Activated naive CD8-positive, alpha-beta T cell treated with anti-CD3 and anti-CD28 coated beads, Interleukin-2, amount 10 ng/mL, durations not matched to agents 7 days and 5 days (primary cell): ENCODE data around the gene ATP9B. TPM values are rescaled to one million over a fixed set of nuclear protein-coding genes. Genes with fewer than 3 reads are reported as not detected.

Source experiments
- ATAC-seq: fragments of 150-1000 bp; cut with Tn5 transposase; one replicate; pipeline ENCODE4 v1.10.0; 2021; ENCODE audit warnings: low read depth, moderate library complexity
- POLR2A ChIA-PET: fragments of 350-600 bp; sonication (Branson Sonifier 250); formaldehyde crosslinking; loops from one replicate; lab custom pipeline; 2021; ENCODE audit warnings: antibody characterized with exemption; lab: Charles Lee
- DNase-seq: peaks from one replicate; pipeline ENCODE4 v3.0.0; 2021
- H3K27ac Mint-ChIP-seq: one replicate; pipeline ENCODE4 v1.8.0; 2022; ENCODE audit warnings: mild to moderate bottlenecking, mixed read lengths
- H3K27me3 Mint-ChIP-seq: one replicate; pipeline ENCODE4 v1.8.0; 2022; ENCODE audit warnings: mild to moderate bottlenecking, moderate library complexity, mixed read lengths
- H3K36me3 Mint-ChIP-seq: one replicate; pipeline ENCODE4 v1.8.0; 2021; ENCODE audit warnings: mild to moderate bottlenecking, mixed read lengths
- H3K4me1 Mint-ChIP-seq: one replicate; pipeline ENCODE4 v1.8.0; 2021; ENCODE audit warnings: mixed read lengths
- H3K4me3 Mint-ChIP-seq: one replicate; pipeline ENCODE4 v1.8.0; 2022; ENCODE audit warnings: mild to moderate bottlenecking, moderate library complexity, mixed read lengths
- H3K9me3 Mint-ChIP-seq: one replicate; pipeline ENCODE4 v1.8.0; 2021; ENCODE audit warnings: mixed read lengths
- total RNA-seq, 2 experiments: library from RNA; stranded (reverse); gene quantifications; one replicate each; pipeline ENCODE4 v1.2.3, GENCODE V29; 2021

ATP9B gene
- total RNA-seq, 2 experiments from 2014 or later, result 34.2 to 39.0 TPM

- Mint-ChIP-seq H3K27me3 (no peaks in the 10 kb centered on the region), H3K9me3 (no peaks in the 10 kb centered on the region), H3K4me3 (peak overlapping the region; percentile 94), H3K36me3 (peaks cover 8% of the 10 kb centered on the region), H3K27ac (peak overlapping the region; percentile 97), H3K4me1 (peaks cover 33% of the 10 kb centered on the region)
- POLR2A ChIA-PET, result interaction anchor here (1.3 to 1.5 kb wide), 2 partner anchors 119 to 123 kb away, joined by 3 to 6 read pairs; no protein-coding TSS in a partner anchor
- ATAC-seq (peak; percentile 11), DNase-seq (peak; percentile 57)
These were observed 331.6 kb downstream of the ATP9B start for GRCh38 chr18:79400591-79401381.

GRCh38 chr18:79401494-79402208, 332.5 kb downstream of the ATP9B start:
- peak overlapping the region; percentile 97 for H3K27ac Mint-ChIP-seq
- H3K4me1 Mint-ChIP-seq, result peaks cover 40% of the 10 kb centered on the region
- POLR2A ChIA-PET, result interaction anchor here (1.3 to 1.5 kb wide), 2 partner anchors 118 to 122 kb away, joined by 3 to 6 read pairs; no protein-coding TSS in a partner anchor
- no peaks in the 10 kb centered on the region for H3K9me3 Mint-ChIP-seq
- ATAC-seq (no peak), DNase-seq (peak; percentile 36)
- H3K27me3 Mint-ChIP-seq, result no peaks in the 10 kb centered on the region
- peaks cover 15% of the 10 kb centered on the region for H3K36me3 Mint-ChIP-seq
- H3K4me3 Mint-ChIP-seq, result peak overlapping the region; percentile 94

DNA sequence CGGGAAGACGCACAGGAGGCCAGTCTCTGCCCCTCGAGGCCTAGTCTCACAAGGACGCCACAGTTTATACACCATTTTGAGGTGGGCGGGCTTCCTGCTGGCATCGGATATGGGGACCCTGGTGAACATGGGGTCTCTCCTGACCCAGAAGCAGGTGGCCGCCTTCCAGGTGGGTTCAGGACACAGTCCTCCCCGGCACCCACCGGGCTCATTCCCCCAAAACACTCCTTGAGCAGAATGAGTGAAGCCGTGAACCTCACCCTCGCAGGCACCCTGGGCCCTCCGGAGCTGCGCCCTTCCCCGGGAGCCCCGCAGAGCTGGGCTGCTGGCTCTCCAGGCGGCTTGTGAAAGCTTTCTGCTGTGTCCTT, 333.0 kb downstream of the ATP9B start:
- peaks cover 40% of the 10 kb centered on the region for H3K4me1 Mint-ChIP-seq
- H3K27ac Mint-ChIP-seq, result peak overlapping the region; percentile 96
- POLR2A ChIA-PET, result no interaction called here
- no peaks in the 10 kb centered on the region for H3K9me3 Mint-ChIP-seq
- peak overlapping the region; percentile 80 for H3K4me3 Mint-ChIP-seq
- H3K36me3 Mint-ChIP-seq, result peaks cover 15% of the 10 kb centered on the region
- ATAC-seq, result no peak
- no peaks in the 10 kb centered on the region for H3K27me3 Mint-ChIP-seq
- DNase-seq, result peak; percentile 37

DNA sequence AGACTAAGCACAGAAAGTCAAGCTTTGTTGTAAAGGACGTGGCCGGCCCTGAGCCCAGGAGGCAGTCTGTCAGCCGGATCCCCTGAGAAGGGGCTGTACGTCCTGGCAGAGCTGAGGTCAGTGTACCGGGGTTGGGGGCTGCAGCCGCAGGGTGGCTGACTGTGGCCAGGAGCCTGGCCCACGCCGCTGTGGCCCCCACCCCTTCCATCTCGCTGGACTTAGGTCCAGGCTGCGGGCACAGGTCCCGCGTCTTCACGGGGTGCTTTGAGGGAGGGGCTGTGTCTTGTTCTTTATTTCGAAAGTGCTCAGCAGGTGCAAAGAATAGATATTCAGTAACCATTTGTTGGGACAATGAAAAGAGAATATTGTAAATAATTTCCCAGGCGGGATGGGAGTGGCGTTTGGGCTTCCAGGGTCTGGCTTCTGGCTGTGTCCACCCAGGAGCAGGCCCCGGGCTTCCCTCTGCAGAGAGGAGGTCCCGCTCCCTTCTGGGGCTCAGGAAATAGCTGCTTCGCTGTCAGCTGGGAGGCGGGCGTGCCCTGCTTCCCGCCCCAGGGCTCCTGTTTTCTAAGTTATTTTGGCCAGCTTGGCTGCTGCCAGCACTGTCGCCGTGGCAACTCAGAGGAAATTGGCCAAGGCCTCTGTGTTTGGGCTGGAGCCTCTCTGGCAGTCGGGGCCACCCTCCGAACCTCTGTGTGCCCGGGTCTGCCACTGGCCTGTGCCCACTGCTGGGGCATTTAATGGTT, 334.0 kb downstream of the ATP9B start:
- POLR2A ChIA-PET, result interaction anchor here (1.3 kb wide), 1 partner anchor 120 kb away, joined by 3 read pairs; no protein-coding TSS in a partner anchor
- Mint-ChIP-seq H3K4me1 (peaks cover 41% of the 10 kb centered on the region), H3K27me3 (no peaks in the 10 kb centered on the region), H3K36me3 (peaks cover 16% of the 10 kb centered on the region), H3K4me3 (peak overlapping the region; percentile 80), H3K27ac (peak overlapping the region; percentile 96), H3K9me3 (no peaks in the 10 kb centered on the region)
- DNase-seq (peak; percentile 40), ATAC-seq (no peak)

DNA sequence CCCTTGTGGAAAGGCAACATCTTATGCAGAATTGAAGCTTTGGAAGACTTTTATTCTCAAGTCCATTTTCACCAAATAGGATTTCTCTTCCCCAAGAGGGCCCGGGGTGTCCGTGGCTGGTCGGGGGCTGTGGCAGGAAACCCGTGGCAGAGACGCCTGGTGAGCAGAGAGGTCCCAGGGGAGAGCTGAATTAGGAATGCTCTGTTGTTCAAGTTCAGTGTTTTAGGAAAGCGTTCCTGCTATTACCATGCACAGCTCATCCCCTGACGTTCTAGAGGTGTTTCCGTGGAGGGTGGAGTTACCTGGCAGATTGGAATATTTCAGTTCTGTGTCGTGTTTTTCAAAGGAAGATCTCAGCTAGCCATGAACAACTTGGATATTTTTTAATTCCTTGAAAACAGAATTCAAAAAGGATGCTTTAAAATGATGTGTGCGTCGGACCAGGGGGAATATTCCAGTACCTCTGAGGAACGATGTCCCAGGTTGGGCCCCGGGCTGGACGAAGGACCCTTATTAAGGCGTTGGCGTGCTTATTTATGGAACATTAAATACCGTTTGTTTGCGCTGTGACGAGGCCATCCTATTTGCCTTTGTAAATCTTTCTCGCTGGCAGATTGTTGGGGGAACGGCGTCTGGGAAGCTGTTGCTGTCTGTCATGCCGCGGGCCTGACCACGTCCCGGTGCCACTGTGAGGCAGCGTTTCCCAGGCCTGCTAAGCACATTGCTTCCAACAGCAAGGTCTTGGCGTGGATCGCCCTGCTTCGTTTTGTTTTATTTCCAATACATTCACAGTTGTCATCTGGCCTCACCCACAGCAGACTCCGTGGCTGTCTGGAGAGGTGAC, 334.8 kb downstream of the ATP9B start:
- H3K27ac Mint-ChIP-seq, result peak overlapping the region; percentile 96
- POLR2A ChIA-PET, result interaction anchor here (1.3 kb wide), 1 partner anchor 119 kb away, joined by 3 read pairs; no protein-coding TSS in a partner anchor
- H3K36me3 Mint-ChIP-seq, result peaks cover 16% of the 10 kb centered on the region
- H3K27me3 Mint-ChIP-seq, result no peaks in the 10 kb centered on the region
- H3K4me1 Mint-ChIP-seq, result peaks cover 36% of the 10 kb centered on the region
- no peaks in the 10 kb centered on the region for H3K9me3 Mint-ChIP-seq
- DNase-seq (no peak), ATAC-seq (no peak)
- H3K4me3 Mint-ChIP-seq, result peak overlapping the region; percentile 80

- DNase-seq, result no peak
- peaks cover 16% of the 10 kb centered on the region for H3K36me3 Mint-ChIP-seq
- peak overlapping the region; percentile 80 for H3K4me3 Mint-ChIP-seq
- POLR2A ChIA-PET, result interaction anchor here (1.3 kb wide), 1 partner anchor 119 kb away, joined by 10 read pairs; no protein-coding TSS in a partner anchor
- no peaks in the 10 kb centered on the region for H3K27me3 Mint-ChIP-seq
- ATAC-seq, result no peak
- H3K4me1 Mint-ChIP-seq, result peaks cover 35% of the 10 kb centered on the region
- peak overlapping the region; percentile 96 for H3K27ac Mint-ChIP-seq
- H3K9me3 Mint-ChIP-seq, result no peaks in the 10 kb centered on the region
These were observed 335.3 kb downstream of the ATP9B start for GRCh38 chr18:79404567-79404910.

DNA sequence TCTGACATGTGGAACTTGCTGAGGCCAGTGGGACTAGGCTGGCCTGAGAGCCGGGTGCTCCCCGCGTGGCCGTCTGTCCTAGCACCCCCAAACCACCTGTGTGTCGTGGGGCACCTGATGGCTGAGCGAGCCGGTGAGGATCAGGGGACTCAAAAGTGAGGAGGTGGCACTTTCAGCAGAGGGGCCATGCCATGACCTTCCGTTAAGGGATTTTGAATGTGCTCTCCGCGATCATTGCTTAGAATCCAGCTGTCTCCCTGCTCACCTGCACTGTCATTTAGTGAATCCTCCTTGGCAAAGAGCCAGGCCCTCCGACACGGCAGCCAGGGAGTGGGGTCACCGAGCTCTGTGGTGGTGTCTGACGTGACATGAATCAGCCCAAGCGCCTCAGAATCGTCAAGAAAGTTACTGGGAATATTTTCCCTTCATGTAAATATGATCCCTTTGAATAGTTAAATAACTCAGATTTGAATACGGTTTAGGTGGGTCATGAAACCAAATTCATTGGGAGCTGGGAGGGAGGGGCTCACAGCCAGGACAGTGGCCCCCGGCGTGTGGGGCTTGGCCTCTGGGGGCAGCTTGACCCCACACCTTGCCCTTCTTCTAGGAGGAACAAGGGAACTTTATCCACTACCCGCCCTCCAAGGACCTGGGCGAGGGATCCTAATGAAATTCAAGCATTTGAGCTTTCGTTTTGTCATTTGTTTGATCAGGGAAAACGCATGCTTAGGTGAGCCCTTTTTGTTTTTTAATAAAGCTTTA, 336.0 kb downstream of the ATP9B start:
- Mint-ChIP-seq H3K27me3 (no peaks in the 10 kb centered on the region), H3K4me1 (peaks cover 35% of the 10 kb centered on the region), H3K27ac (peak overlapping the region; percentile 96), H3K36me3 (peaks cover 16% of the 10 kb centered on the region), H3K9me3 (no peaks in the 10 kb centered on the region), H3K4me3 (peak overlapping the region; percentile 73)
- DNase-seq (no peak), ATAC-seq (no peak)
- POLR2A ChIA-PET, result interaction anchor here (0.9 to 1.5 kb wide), 7 partner anchors 9 to 539 kb away, joined by 3 to 10 read pairs (median 4); partner anchors contain the start of gene NFATC1

DNA sequence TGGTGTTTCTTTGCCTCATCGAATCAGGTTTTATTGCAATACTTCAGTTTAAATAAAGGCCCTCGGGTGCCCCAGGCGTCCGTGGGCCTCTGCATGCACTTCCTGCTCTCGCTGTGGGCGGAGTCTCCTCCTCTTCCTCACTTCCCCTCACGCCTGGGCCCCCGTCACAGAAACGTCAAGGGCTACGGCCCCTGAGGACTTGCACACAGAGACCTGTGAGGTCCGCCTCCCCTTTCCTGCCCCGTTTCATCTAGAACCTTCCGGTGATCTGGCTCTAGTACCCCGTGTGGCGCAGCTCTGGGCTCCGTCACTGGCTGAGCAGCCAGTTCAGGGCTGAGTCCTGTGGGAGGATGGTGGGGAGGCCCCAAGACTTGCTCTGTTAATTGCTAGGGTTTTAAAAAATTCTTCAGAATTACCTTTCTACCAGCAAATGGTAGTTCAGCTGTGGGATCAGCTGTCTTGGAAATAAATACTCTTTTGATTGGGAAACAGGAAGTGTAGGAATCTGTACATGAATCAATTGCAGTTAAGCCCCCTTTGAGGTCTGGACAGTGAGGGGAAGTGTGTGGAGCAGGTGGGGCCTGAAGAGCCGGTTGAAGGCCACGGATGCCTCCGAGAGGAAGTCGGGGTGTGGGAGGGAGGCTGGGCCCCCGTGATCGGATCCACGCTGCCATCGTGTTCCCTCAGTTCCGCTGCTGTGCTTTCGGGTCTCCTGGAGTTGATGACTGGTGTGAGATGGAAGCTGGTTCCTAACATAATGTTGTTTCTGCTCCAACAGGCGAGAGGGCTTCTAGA, 336.8 kb downstream of the ATP9B start:
- Mint-ChIP-seq H3K4me1 (peaks cover 34% of the 10 kb centered on the region), H3K4me3 (peak overlapping the region; percentile 73), H3K9me3 (no peaks in the 10 kb centered on the region), H3K36me3 (peaks cover 15% of the 10 kb centered on the region), H3K27me3 (no peaks in the 10 kb centered on the region), H3K27ac (peak overlapping the region; percentile 96)
- ATAC-seq (peak; percentile 95), DNase-seq (peak; percentile 84)
- POLR2A ChIA-PET, result interaction anchor here (0.9 to 1.5 kb wide), 7 partner anchors 9 to 538 kb away, joined by 3 to 10 read pairs (median 4); partner anchors contain the start of gene NFATC1

DNA sequence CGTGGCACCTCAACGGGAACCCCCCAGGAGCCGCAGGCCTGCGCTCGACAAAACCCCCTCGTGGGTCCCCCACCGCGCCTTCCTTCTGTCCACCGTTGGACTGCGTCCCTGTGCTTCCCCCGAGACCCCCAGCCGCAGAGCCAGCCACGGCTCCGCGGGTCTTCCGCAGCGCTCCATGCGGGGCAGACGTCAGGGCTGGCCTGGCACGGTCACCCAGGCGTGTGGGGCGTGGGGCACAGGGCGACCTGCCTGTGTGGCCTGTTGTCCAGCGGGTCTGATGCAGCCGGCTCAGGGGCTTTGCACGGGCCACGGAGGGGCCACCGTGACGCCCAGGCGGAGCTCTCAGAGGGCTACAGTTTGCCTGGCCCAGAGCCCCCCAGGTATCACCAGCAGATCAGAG, 337.5 kb downstream of the ATP9B start:
- H3K4me1 Mint-ChIP-seq, result peaks cover 32% of the 10 kb centered on the region

GRCh38 chr18:79409313-79409712, 340.1 kb downstream of the ATP9B start:
- ATAC-seq, result no peak
- peaks cover 18% of the 10 kb centered on the region for H3K36me3 Mint-ChIP-seq

More for the DNA sequence above, 337.5 kb downstream of the ATP9B start:
- DNase-seq, result no peak
- H3K27me3 Mint-ChIP-seq, result no peaks in the 10 kb centered on the region
- H3K36me3 Mint-ChIP-seq, result peaks cover 14% of the 10 kb centered on the region
- peak overlapping the region; percentile 96 for H3K27ac Mint-ChIP-seq
- H3K4me3 Mint-ChIP-seq, result peak overlapping the region; percentile 73
- no peaks in the 10 kb centered on the region for H3K9me3 Mint-ChIP-seq
- POLR2A ChIA-PET, result interaction anchor here (1.0 to 1.5 kb wide), 2 partner anchors 10 to 113 kb away, joined by 3 to 7 read pairs; no protein-coding TSS in a partner anchor
- no peak for ATAC-seq

GRCh38 chr18:79410171-79410641, 341.0 kb downstream of the ATP9B start:
- Mint-ChIP-seq H3K4me3 (no peak overlapping the region), H3K4me1 (peaks cover 11% of the 10 kb centered on the region), H3K27me3 (no peaks in the 10 kb centered on the region), H3K36me3 (peaks cover 18% of the 10 kb centered on the region), H3K27ac (no peak overlapping the region), H3K9me3 (no peaks in the 10 kb centered on the region)
- ATAC-seq, result no peak
- DNase-seq, result no peak
- POLR2A ChIA-PET, result no interaction called here

More at GRCh38 chr18:79409313-79409712, 340.1 kb downstream of the ATP9B start:
- H3K4me3 Mint-ChIP-seq, result no peak overlapping the region
- H3K9me3 Mint-ChIP-seq, result no peaks in the 10 kb centered on the region
- no peak overlapping the region for H3K27ac Mint-ChIP-seq
- POLR2A ChIA-PET, result no interaction called here
- peaks cover 16% of the 10 kb centered on the region for H3K4me1 Mint-ChIP-seq
- no peaks in the 10 kb centered on the region for H3K27me3 Mint-ChIP-seq
- DNase-seq, result no peak
